Activated CD4-positive, alpha-beta T cell treated with anti-CD3 and anti-CD28 coated beads, Interleukin-2, amount 50 U/mL, for 4 hours (primary cell): ENCODE data around the gene GNG12.

Experiments
- DNase-seq, 2 experiments: peaks; one replicate each; pipeline ENCODE4 v3.0.0-alpha.2; 2020

Gene GNG12

GRCh38 chr1:67839826-67840225 lies 6.6 kb upstream of the GNG12 start:
- DNase-seq = no peak

GRCh38 chr1:67838180-67838910 lies 5.1 kb upstream of the GNG12 start:
- DNase-seq = no peak

GRCh38 chr1:67836769-67837168 lies 3.5 kb upstream of the GNG12 start:
- no peak for DNase-seq

GRCh38 chr1:67835663-67836452 lies 2.6 kb upstream of the GNG12 start:
- no peak for DNase-seq

- no peak for DNase-seq
These were observed 1.1 kb upstream of the GNG12 start for GRCh38 chr1:67834246-67834877.

- no peak for DNase-seq
These were observed 304 bp upstream of the GNG12 start for GRCh38 chr1:67833602-67833940.

GRCh38 chr1:67831850-67832513 lies 1.3 kb downstream of the GNG12 start:
- DNase-seq = no peak

GRCh38 chr1:67830928-67831830 lies 2.1 kb downstream of the GNG12 start:
- DNase-seq = no peak

- no peak for DNase-seq
These were observed 3.0 kb downstream of the GNG12 start for GRCh38 chr1:67830226-67830625.

GRCh38 chr1:67827688-67828087 lies 5.6 kb downstream of the GNG12 start:
- DNase-seq = no peak

- DNase-seq = no peak
These were observed 7.7 kb downstream of the GNG12 start for GRCh38 chr1:67825591-67825990.

GRCh38 chr1:67824766-67825165 lies 8.5 kb downstream of the GNG12 start:
- no peak for DNase-seq

- DNase-seq = no peak
These were observed 9.7 kb downstream of the GNG12 start for GRCh38 chr1:67823615-67824014.

- DNase-seq = no peak
These were observed 12.0 kb downstream of the GNG12 start for GRCh38 chr1:67821263-67821662.

GRCh38 chr1:67818725-67819301 lies 14.5 kb downstream of the GNG12 start:
- DNase-seq = no peak

GRCh38 chr1:67818162-67818561 lies 15.1 kb downstream of the GNG12 start:
- no peak for DNase-seq

- DNase-seq = no peak
These were observed 15.9 kb downstream of the GNG12 start for GRCh38 chr1:67817319-67817718.

GRCh38 chr1:67816506-67816905 lies 16.8 kb downstream of the GNG12 start:
- DNase-seq = no peak

- no peak for DNase-seq
These were observed 17.2 kb downstream of the GNG12 start for GRCh38 chr1:67816095-67816475.

- no peak for DNase-seq
These were observed 17.8 kb downstream of the GNG12 start for GRCh38 chr1:67815303-67816094.

GRCh38 chr1:67814121-67814772 lies 19.0 kb downstream of the GNG12 start:
- DNase-seq = no peak
